ENCODE results near the gene MYO18A.

The MYO18A gene

GRCh38 chr17:29077320-29077719 lies 102.9 kb downstream of the MYO18A start:
- POLR2A ChIA-PET = no interaction called here
- no peak for TF ChIP-seq ZNF518A (tag by site-specific recombination; conservative IDR thresholded peaks at IDR 0.05; ENCODE audit: low read depth)
- no peak overlapping the region for H3K27ac ChIP-seq (ENCODE audit: extremely low read depth, low read depth, low read length)
- H3K9me3 ChIP-seq (ENCODE audit: control insufficient read depth, insufficient read depth, low read depth, low read length) = no peaks in the 10 kb centered on the region
- peaks cover 0 to 38% of the 10 kb centered on the region in 2 experiments; a peak in 1 of 3 replicates for H3K36me3 ChIP-seq (ENCODE audit: control insufficient read depth in 2 of 2, insufficient read depth in 1 of 2, low read length in 2 of 2)
- H3K4me1 ChIP-seq (ENCODE audit: control insufficient read depth, insufficient read depth, low read length) = no peaks in the 10 kb centered on the region; the same call in 1 of the 2 replicates
- no peak overlapping the region for H3K4me3 ChIP-seq (ENCODE audit: low read depth, low read length)
- CTCF ChIA-PET = interaction anchor here (0.6 to 2.0 kb wide), 7 partner anchors 15 to 358 kb away, joined by 3 to 6 read pairs (median 5); no protein-coding TSS in a partner anchor

- Histone ChIP-seq H3K9me3 (ENCODE audit: control insufficient read depth, insufficient read depth, low read depth, low read length) (no peaks in the 10 kb centered on the region), H3K4me3 (ENCODE audit: low read depth, low read length) (no peak overlapping the region), H3K4me1 (ENCODE audit: control insufficient read depth, insufficient read depth, low read length) (no peaks in the 10 kb centered on the region; the same call in 1 of the 2 replicates), H3K36me3 (ENCODE audit: control insufficient read depth in 2 of 2, insufficient read depth in 1 of 2, low read length in 2 of 2) (peaks cover 0 to 32% of the 10 kb centered on the region in 2 experiments; a peak in 1 of 3 replicates), H3K27ac (ENCODE audit: extremely low read depth, low read depth, low read length) (no peak overlapping the region)
- POLR2A ChIA-PET = no interaction called here
- CTCF ChIA-PET = interaction anchor here (0.6 to 1.5 kb wide), 5 partner anchors 15 to 111 kb away, joined by 3 to 6 read pairs (median 4); no protein-coding TSS in a partner anchor
- no peak for TF ChIP-seq ZNF404 (tag by site-specific recombination; IDR thresholded peaks at IDR 0.05)
Observed at GRCh38 chr17:29076722-29077121, 103.5 kb downstream of the MYO18A start.

- Histone ChIP-seq H3K9me3 (ENCODE audit: control insufficient read depth, insufficient read depth, low read depth, low read length) (no peaks in the 10 kb centered on the region), H3K36me3 (ENCODE audit: control insufficient read depth in 2 of 2, insufficient read depth in 1 of 2, low read length in 2 of 2) (peaks cover 0 to 29% of the 10 kb centered on the region in 2 experiments; a peak in 1 of 3 replicates), H3K4me1 (ENCODE audit: control insufficient read depth, insufficient read depth, low read length) (no peaks in the 10 kb centered on the region; the same call in 1 of the 2 replicates), H3K27ac (ENCODE audit: extremely low read depth, low read depth, low read length) (no peak overlapping the region), H3K4me3 (ENCODE audit: low read depth, low read length) (no peak overlapping the region)
- TF ChIP-seq ZSCAN30 (tag by site-specific recombination; IDR thresholded peaks at IDR 0.05) = no peak
- no peak for TF ChIP-seq ZNF202 (tag by site-specific recombination; IDR thresholded peaks at IDR 0.05; ENCODE audit: borderline replicate concordance)
- TF ChIP-seq WT1 (tag by site-specific recombination; IDR thresholded peaks at IDR 0.05) = no peak
- TF ChIP-seq ZNF449 (tag by site-specific recombination; IDR thresholded peaks at IDR 0.05) = no peak
- no peak for TF ChIP-seq ZNF830 (tag by site-specific recombination; IDR thresholded peaks at IDR 0.05; ENCODE audit: low read depth)
- TF ChIP-seq ZFP41 (tag by site-specific recombination; IDR thresholded peaks at IDR 0.05; ENCODE audit: borderline replicate concordance) = no peak
- TF ChIP-seq PRDM10 (tag by site-specific recombination; IDR thresholded peaks at IDR 0.05) = no peak
- CTCF ChIA-PET = interaction anchor here (0.7 to 2.5 kb wide), 5 partner anchors 35 to 111 kb away, joined by 3 to 9 read pairs (median 5); no protein-coding TSS in a partner anchor
- POLR2A ChIA-PET = no interaction called here
Observed at GRCh38 chr17:29076087-29076486, 104.1 kb downstream of the MYO18A start.

All from HEK293 (cell line).